ENCODE results near the gene RPL7A. TPM values are rescaled to one million over a fixed set of nuclear protein-coding genes. Genes with fewer than 3 reads are reported as not detected.

The RPL7A gene
- total RNA-seq, 2 donors from 2014 or later = 1,252 to 1,287 TPM

- no peak for DNase-seq (ENCODE audit: low spot score)
- intact Hi-C loops (cut with DNase I) = no loop called here
These were observed 3.9 kb upstream of the RPL7A start for GRCh38 chr9:133344071-133344470.

GRCh38 chr9:133344979-133345378 lies 3.0 kb upstream of the RPL7A start:
- intact Hi-C loops (cut with DNase I) = no loop called here
- DNase-seq (ENCODE audit: low spot score) = no peak

- no peak for DNase-seq (ENCODE audit: low spot score)
- intact Hi-C loops (cut with DNase I) = no loop called here
These were observed 2.4 kb upstream of the RPL7A start for GRCh38 chr9:133345596-133345995.

GRCh38 chr9:133346021-133346785 lies 1.8 kb upstream of the RPL7A start:
- intact Hi-C loops (cut with DNase I) = no loop called here
- no peak for DNase-seq (ENCODE audit: low spot score)

- DNase-seq (ENCODE audit: low spot score) = no peak
- intact Hi-C loops (cut with DNase I) = no loop called here
These were observed 468 bp upstream of the RPL7A start for GRCh38 chr9:133347515-133347984.

- no peak for DNase-seq (ENCODE audit: low spot score)
- intact Hi-C loops (cut with DNase I) = no loop called here
These were observed 928 bp downstream of the RPL7A start for GRCh38 chr9:133348718-133349573.

GRCh38 chr9:133349965-133350616 lies 2.1 kb downstream of the RPL7A start:
- intact Hi-C loops (cut with DNase I) = no loop called here
- no peak for DNase-seq (ENCODE audit: low spot score)

GRCh38 chr9:133351526-133351907 lies 3.5 kb downstream of the RPL7A start:
- DNase-seq (ENCODE audit: low spot score) = no peak
- intact Hi-C loops (cut with DNase I) = no loop called here

- DNase-seq (ENCODE audit: low spot score) = no peak
- intact Hi-C loops (cut with DNase I) = no loop called here
These were observed 4.1 kb downstream of the RPL7A start for GRCh38 chr9:133351908-133352634.

GRCh38 chr9:133352635-133353340 lies 4.8 kb downstream of the RPL7A start:
- DNase-seq (ENCODE audit: low spot score) = no peak
- intact Hi-C loops (cut with DNase I) = no loop called here

- DNase-seq (ENCODE audit: low spot score) = no peak
- intact Hi-C loops (cut with DNase I) = no loop called here
These were observed 5.5 kb downstream of the RPL7A start for GRCh38 chr9:133353548-133353947.

GRCh38 chr9:133354766-133355165 lies 6.7 kb downstream of the RPL7A start:
- DNase-seq (ENCODE audit: low spot score) = no peak
- intact Hi-C loops (cut with DNase I) = no loop called here

GRCh38 chr9:133355881-133356357 lies 7.9 kb downstream of the RPL7A start:
- intact Hi-C loops (cut with DNase I) = no loop called here
- DNase-seq (ENCODE audit: low spot score) = peak; percentile 66

- intact Hi-C loops (cut with DNase I) = no loop called here
- DNase-seq (ENCODE audit: low spot score) = peak; percentile 96
These were observed 8.5 kb downstream of the RPL7A start, which contains the start of the genes SURF1 and SURF2 for GRCh38 chr9:133356391-133357091. Gene SURF1 (minus strand): TSS chr9:133356487. CDS start chr9:133356453, 34 bp downstream. Gene SURF2 (plus strand): TSS chr9:133356550. CDS start chr9:133356593, 43 bp downstream.

GRCh38 chr9:133357656-133358055 lies 9.6 kb downstream of the RPL7A start:
- intact Hi-C loops (cut with DNase I) = no loop called here
- no peak for DNase-seq (ENCODE audit: low spot score)

- DNase-seq (ENCODE audit: low spot score) = no peak
- intact Hi-C loops (cut with DNase I) = no loop called here
These were observed 11.6 kb downstream of the RPL7A start for GRCh38 chr9:133359399-133360175.
